A549 (cell line): ENCODE data around the gene PRR35. TPM values are rescaled to one million over a fixed set of nuclear protein-coding genes. Genes with fewer than 3 reads are reported as not detected.
A peak's percentile ranks its signal among the peaks of the same experiment; 100 is the strongest.

Source experiments
- ATAC-seq, 2 experiments: fragments of 200-7000 bp in 1 of 2; fragments of >200 bp in 1 of 2; cut with Nextera tagmentation in 1 of 2; cut with Tn5 transposase in 1 of 2; 3 replicates each; pipeline versions ENCODE4 v1.8.0 to v1.9.1; 2018 to 2020; ENCODE audit warnings: mild to moderate bottlenecking in 1 of 2, moderate library complexity in 1 of 2
- CTCF ChIA-PET: fragments of 300-600 bp; sonication (Branson Sonifier 250); formaldehyde crosslinking; extraction: SDS; loops from one replicate; lab custom pipeline; 2021; ENCODE audit warnings: antibody characterized with exemption, inconsistent platforms; lab: Yijun Ruan, JAX
- POLR2A ChIA-PET: fragments of 350-600 bp; formaldehyde crosslinking; extraction: SDS; loops from one replicate; lab custom pipeline; 2021; ENCODE audit warnings: antibody characterized with exemption, inconsistent platforms; lab: Yijun Ruan, JAX
- DNase-seq, 2 experiments: peaks; one replicate each; pipeline versions ENCODE4 v3.0.0 to v3.0.0-alpha.2; 2011 to 2016; ENCODE audit warnings: low read depth in 1 of 2, low spot score in 1 of 2
- FAIRE-seq: peaks from 2 replicates; lab custom pipeline; 2011; peaks lifted over from hg19 to GRCh38; lab: Jason Lieb, UNC
- H3K27ac ChIP-seq, 2 experiments: fragments of >200 bp; sonication (Bioruptor Twin); formaldehyde crosslinking; 3 replicates each; pipeline ENCODE4 v1.5.1; 2016 to 2017
- H3K4me1 ChIP-seq: fragments of >200 bp; sonication (Bioruptor Twin); formaldehyde crosslinking; 3 replicates; pipeline ENCODE4 v1.6.1; 2016
- H3K4me2 ChIP-seq: fragments of >200 bp; sonication (Bioruptor Twin); formaldehyde crosslinking; 3 replicates; pipeline ENCODE4 v1.6.1; 2016
- H3K4me3 ChIP-seq: fragments of >200 bp; sonication (Bioruptor Twin); formaldehyde crosslinking; 3 replicates; pipeline ENCODE4 v1.5.1; 2016
- H3K9me3 ChIP-seq: fragments of >200 bp; sonication (Bioruptor Twin); formaldehyde crosslinking; 3 replicates; pipeline ENCODE4 v1.6.1; 2016
- ATOH8 ChIP-seq: fragments of 250-450 bp; sonication (Bioruptor Pico); IDR thresholded peaks from 2 replicates; pipeline ENCODE4 v1.5.0; 2020; ENCODE audit warnings: low read depth, mild to moderate bottlenecking, moderate library complexity
- CBX2 ChIP-seq: fragments of 200-600 bp; sonication (generic); IDR thresholded peaks from 2 replicates; pipeline ENCODE4 v1.6.1; 2016; ENCODE audit warnings: low read depth, mild to moderate bottlenecking, borderline replicate concordance
- CBX8 ChIP-seq: fragments of 200-600 bp; sonication (generic); IDR thresholded peaks from 2 replicates; pipeline ENCODE4 v1.6.1; 2016
- CEBPB ChIP-seq, 2 experiments: fragments of >200 bp in 1 of 2; sonication (Bioruptor Twin) in 1 of 2; formaldehyde crosslinking in 1 of 2; IDR thresholded peaks; 2 replicates each; pipeline ENCODE4 v1.6.1; 2012 to 2016
- CTCF ChIP-seq: fragments of >200 bp; sonication (Bioruptor Twin); formaldehyde crosslinking; IDR thresholded peaks from 3 replicates; pipeline ENCODE4 v1.5.1; 2016
- E2F6 ChIP-seq: IDR thresholded peaks from 2 replicates; pipeline ENCODE4 v1.6.1; 2012; ENCODE audit warnings: low read depth, borderline replicate concordance
- EHF ChIP-seq: fragments of 250-450 bp; sonication (Bioruptor Pico); IDR thresholded peaks from 2 replicates; pipeline ENCODE4 v1.5.0; 2020; ENCODE audit warnings: mild to moderate bottlenecking
- EHMT2 ChIP-seq: fragments of 200-600 bp; sonication (generic); IDR thresholded peaks from 2 replicates; pipeline ENCODE4 v1.6.1; 2016; ENCODE audit warnings: antibody characterized with exemption, low read depth, mild to moderate bottlenecking, moderate library complexity
- EP300 ChIP-seq, 2 experiments: fragments of >200 bp; sonication (Bioruptor Twin); formaldehyde crosslinking; IDR thresholded peaks; 2 replicates in 1 of 2; 3 replicates in 1 of 2; pipeline ENCODE4 v1.6.1; 2016 to 2017
- ESRRA ChIP-seq: fragments of 150-350 bp; IDR thresholded peaks from 2 replicates; pipeline ENCODE4 v1.6.1; 2014; ENCODE audit warnings: mild to moderate bottlenecking, low read length, borderline replicate concordance
- FOXS1 ChIP-seq: fragments of 250-450 bp; sonication (Bioruptor Pico); IDR thresholded peaks from 2 replicates; pipeline ENCODE4 v1.5.0; 2020; ENCODE audit warnings: mild to moderate bottlenecking, moderate library complexity
- HEYL ChIP-seq: fragments of 250-450 bp; sonication (Bioruptor Pico); IDR thresholded peaks from 2 replicates; pipeline ENCODE4 v1.8.0; 2021; ENCODE audit warnings: mild to moderate bottlenecking, moderate library complexity
- HMGXB4 ChIP-seq: fragments of 250-450 bp; sonication (Bioruptor Pico); IDR thresholded peaks from 2 replicates; pipeline ENCODE4 v1.5.0; 2021; ENCODE audit warnings: mild to moderate bottlenecking, moderate library complexity, borderline replicate concordance
- HOXB5 ChIP-seq: fragments of 250-450 bp; sonication (Bioruptor Pico); IDR thresholded peaks from 2 replicates; pipeline ENCODE4 v1.5.0; 2020; ENCODE audit warnings: mild to moderate bottlenecking, moderate library complexity
- JUN ChIP-seq, 2 experiments: fragments of >200 bp; sonication (Bioruptor Twin); formaldehyde crosslinking; IDR thresholded peaks; 2 replicates in 1 of 2; 3 replicates in 1 of 2; pipeline ENCODE4 v1.6.1; 2016 to 2017
- KDM1A ChIP-seq: fragments of 200-600 bp; sonication (generic); IDR thresholded peaks from 2 replicates; pipeline ENCODE4 v1.6.1; 2016; ENCODE audit warnings: low read depth, mild to moderate bottlenecking
- KDM5A ChIP-seq: fragments of 200-600 bp; sonication (generic); IDR thresholded peaks from 2 replicates; pipeline ENCODE4 v1.6.1; 2016; ENCODE audit warnings: antibody characterized with exemption, mild to moderate bottlenecking
- MAFK ChIP-seq: fragments of 450-650 bp; IDR thresholded peaks from 2 replicates; pipeline ENCODE4 v1.6.1; 2014; ENCODE audit not compliant: partially characterized antibody
- MAZ ChIP-seq: fragments of 150-350 bp; IDR thresholded peaks from 2 replicates; pipeline ENCODE4 v1.6.1; 2014; ENCODE audit warnings: antibody characterized with exemption, low read depth, low read length, borderline replicate concordance
- NFE2L2 ChIP-seq: fragments of 150-350 bp; conservative IDR thresholded peaks from 2 replicates; pipeline ENCODE4 v1.6.1; 2014; ENCODE audit warnings: low read length
- NR3C1 ChIP-seq: fragments of >200 bp; sonication (Bioruptor Twin); formaldehyde crosslinking; IDR thresholded peaks from 3 replicates; pipeline ENCODE4 v1.6.1; 2017
- RFX5 ChIP-seq: fragments of 450-650 bp; IDR thresholded peaks from 2 replicates; pipeline ENCODE4 v1.7.1; 2014; ENCODE audit warnings: antibody characterized with exemption, mild to moderate bottlenecking, moderate library complexity
- SMC3 ChIP-seq: fragments of >200 bp; sonication (Bioruptor Twin); formaldehyde crosslinking; IDR thresholded peaks from 3 replicates; pipeline ENCODE4 v1.6.1; 2018; ENCODE audit warnings: inconsistent platforms
- SREBF2 ChIP-seq: fragments of 450-650 bp; IDR thresholded peaks from 2 replicates; pipeline ENCODE4 v1.6.1; 2014; ENCODE audit warnings: mild to moderate bottlenecking, moderate library complexity
- USF2 ChIP-seq: fragments of 450-650 bp; IDR thresholded peaks from 2 replicates; pipeline ENCODE4 v1.6.1; 2014; ENCODE audit warnings: antibody characterized with exemption
- WGBS: methylation state at CpG from one replicate; pipeline ENCODE4 v1.1.6; 2017; ENCODE audit errors: missing lambda C conversion rate; 5-methylcytosine and 5-hydroxymethylcytosine counted together
- polyA minus RNA-seq: library from RNA; depleted of rRNA, polyadenylated mRNA; stranded (reverse); fragments of >200 nt; gene quantifications from 2 replicates; pipeline ENCODE4 v1.2.3, GENCODE V29; 2011; rRNA and poly(A)+ RNA removed
- polyA plus RNA-seq, 4 experiments: library from polyadenylated mRNA; depleted of rRNA in 3 of 4; stranded (reverse); fragments of >200 nt; fragmentation: RNase III in 1 of 4; extraction: RNeasy Plus Mini Kit Qiagen cat#74134 plus additional on column Dnase treatment in 1 of 4; gene quantifications; 2 replicates in 3 of 4; 3 replicates in 1 of 4; pipeline ENCODE4 v1.2.3, GENCODE V29; 2011 to 2017

PRR35 gene
- 0.04 TPM in 1 of 2 replicates, not detected in the other for polyA plus RNA-seq (2011; rRNA removed)
- 0.05 and 0.17 TPM in 2 replicates for polyA plus RNA-seq (2012; cell fraction: cytosol; rRNA removed)
- polyA plus RNA-seq (2012; cell fraction: nucleus; rRNA removed): 0.11 and 0.22 TPM in 2 replicates
- 0.04 to 0.10 TPM (median 0.04 TPM) in 3 replicates for polyA plus RNA-seq (2017; fragmentation: RNase III; extraction: RNeasy Plus Mini Kit Qiagen cat#74134 plus additional on column Dnase treatment)
- not detected in 2 replicates for polyA minus RNA-seq

GRCh38 chr16:560204-560700 lies at the start of gene PRR35:
PRR35 (plus strand) TSS chr16:560394; CDS start chr16:563295, 2,901 bp downstream.
- Histone ChIP-seq H3K27ac (peak within 1 kb of the TSS; percentile 17 to 75; a peak in 3 of 6 replicates), H3K9me3 (no peaks in the 10 kb centered on the region), H3K4me3 (peak within 1 kb of the TSS; percentile 47), H3K4me1 (peaks cover 12% of the 10 kb centered on the region; the same call in 2 of the 3 replicates), H3K4me2 (peak within 1 kb of the TSS; percentile 97)
- TF ChIP-seq KDM5A (no peak), HOXB5 (CRISPR knock-in tag) (no peak), HEYL (CRISPR knock-in tag) (no peak), FOXS1 (no peak), CBX2 (no peak), NFE2L2 (no peak), E2F6 (no peak), NR3C1 (no peak), SMC3 (no peak), CTCF (no peak), HMGXB4 (CRISPR knock-in tag) (no peak)
- ChIA-PET POLR2A (no interaction called here), CTCF (interaction anchor here (6.1 kb wide), 1 partner anchor 13 kb away, joined by 24 read pairs; no protein-coding TSS in a partner anchor)
- WGBS: 20% methylated on average over 1 of the region's 84 CpGs
- FAIRE-seq: no peak
- ATAC-seq: no peak
- no peak for DNase-seq

- POLR2A ChIA-PET: no interaction called here
- FAIRE-seq: no peak
Measured at GRCh38 chr16:512802-513201, 47.4 kb upstream of the PRR35 start.

More at GRCh38 chr16:512802-513201, 47.4 kb upstream of the PRR35 start:
- WGBS: 96% methylated on average over 6 of the region's 6 CpGs
- DNase-seq: no peak
- Histone ChIP-seq H3K4me1 (no peaks in the 10 kb centered on the region), H3K4me3 (no peak overlapping the region), H3K27ac (no peak overlapping the region), H3K9me3 (no peaks in the 10 kb centered on the region), H3K4me2 (no peak overlapping the region)
- CTCF ChIA-PET: no interaction called here
- no peak for ATAC-seq
- TF ChIP-seq CTCF: no peak
- no peak for TF ChIP-seq KDM1A
- TF ChIP-seq SREBF2: no peak
- TF ChIP-seq FOXS1: no peak
- TF ChIP-seq HMGXB4 (CRISPR knock-in tag): no peak
- no peak for TF ChIP-seq JUN (IDR thresholded peaks at IDR 0.05)
- TF ChIP-seq MAFK: no peak
- no peak for TF ChIP-seq EHF (CRISPR knock-in tag)
- TF ChIP-seq ESRRA: no peak
- no peak for TF ChIP-seq USF2
- TF ChIP-seq CEBPB (IDR thresholded peaks at IDR 0.05): no peak
- no peak for TF ChIP-seq RFX5
- no peak for TF ChIP-seq ATOH8 (CRISPR knock-in tag)
- TF ChIP-seq EP300 (IDR thresholded peaks at IDR 0.05): no peak
- no peak for TF ChIP-seq MAZ
- TF ChIP-seq EHMT2: no peak
- TF ChIP-seq KDM5A: no peak
- no peak for TF ChIP-seq CBX8
- no peak for TF ChIP-seq HOXB5 (CRISPR knock-in tag)
